Measurements from ENCODE around the gene CRYBG1. TPM values are rescaled to one million over a fixed set of nuclear protein-coding genes. Genes with fewer than 3 reads are reported as not detected.
A peak's percentile ranks its signal among the peaks of the same experiment; 100 is the strongest.
"Not testable (repeated sequence)": the region's sequence is repeated elsewhere in the genome, so short reads cannot be mapped to it uniquely, and the experiment has no call there.

Gene CRYBG1
- total RNA-seq, 5 donors from 2014 or later (not counting 1 experiment from before 2014, with no cell fraction given), result 26.4 to 50.1 (median 38.0) TPM

GRCh38 chr6:106512048-106512967, 151.8 kb downstream of the CRYBG1 start:
- POLR2A ChIA-PET, result interaction anchor here (0.6 to 2.5 kb wide), 14 partner anchors 10 to 969 kb away, joined by 3 to 20 read pairs (median 5); no protein-coding TSS in a partner anchor
- DNase-seq, result peak; percentile 53 to 89 (median 75)
- Histone ChIP-seq H3K9me3 (no peaks in the 10 kb centered on the region), H3K36me3 (ENCODE audit: control insufficient read depth in 2 of 2, extremely low read depth in 1 of 2, insufficient read depth in 1 of 2, low read length in 1 of 2) (no peaks in the 10 kb centered on the region), H3K4me1 (ENCODE audit: control insufficient read depth in 1 of 2, extremely low read depth in 1 of 2, insufficient read depth in 2 of 2, low read length in 2 of 2) (peaks cover 35 to 48% of the 10 kb centered on the region in 2 experiments), H3K27ac (ENCODE audit: low read length) (peak overlapping the region; percentile 95), H3K27me3 (replicated peaks in 1 of 2; ENCODE audit: control insufficient read depth in 2 of 2, extremely low read depth in 1 of 2, insufficient read depth in 2 of 2, low read length in 1 of 2) (peaks cover 0 to 4% of the 10 kb centered on the region in 2 experiments), H3K4me3 (ENCODE audit: control insufficient read depth in 1 of 2, extremely low read depth in 1 of 2, low read length in 1 of 2) (peak overlapping the region; percentile 82 to 91)
- H3K36me3 Mint-ChIP-seq, result no peaks in the 10 kb centered on the region
- peak overlapping the region; percentile 95 to 97 for H3K27ac Mint-ChIP-seq
- H3K9me3 Mint-ChIP-seq, result no peaks in the 10 kb centered on the region
- no peaks in the 10 kb centered on the region for H3K27me3 Mint-ChIP-seq
- CTCF ChIA-PET, result interaction anchor here (0.5 to 6.4 kb wide), 22 partner anchors 9 to 67 kb away, joined by 3 to 75 read pairs (median 7); no protein-coding TSS in a partner anchor
- H3K4me1 Mint-ChIP-seq, result peaks cover 55 to 60% (median 55%) of the 10 kb centered on the region in 3 donors
- ATAC-seq (replicated peaks in 1 of 4), result peak; percentile 75 to 82 (median 78)
- H3K4me3 Mint-ChIP-seq, result peak overlapping the region; percentile 94 to 97 (median 96)
- WGBS (ENCODE audit: insufficient coverage), result 0% methylated on average over 88 of the region's 90 CpGs

DNA sequence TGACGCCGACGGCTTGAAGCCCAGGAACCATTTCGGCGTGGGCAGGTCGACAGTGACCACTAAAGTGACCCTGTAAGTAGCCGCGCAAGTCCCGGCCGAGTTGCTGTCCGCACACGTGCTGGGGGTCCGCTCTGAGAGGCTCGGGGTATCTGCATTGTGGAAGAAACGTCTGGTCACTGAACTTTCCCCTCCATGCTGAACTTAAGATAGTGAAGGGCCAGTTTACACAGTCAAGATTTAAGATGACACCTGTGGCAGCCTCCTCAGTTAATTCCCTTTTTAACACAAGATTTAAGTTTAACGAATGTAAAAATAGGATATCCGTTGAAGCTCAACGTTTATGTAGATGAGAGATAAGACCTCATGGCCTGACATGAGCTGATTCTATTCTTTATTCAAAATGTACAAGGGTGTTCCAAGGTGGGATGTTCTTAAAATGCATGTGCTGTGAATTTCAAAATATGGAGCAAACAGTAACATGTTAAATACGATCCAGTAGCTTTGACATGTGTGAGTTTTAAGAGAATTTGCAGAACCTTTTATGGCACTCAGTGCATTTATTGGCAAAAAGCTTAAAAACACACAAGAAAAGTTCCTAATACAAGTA, 152.6 kb downstream of the CRYBG1 start:
- Histone ChIP-seq H3K4me1 (ENCODE audit: control insufficient read depth in 1 of 2, extremely low read depth in 1 of 2, insufficient read depth in 2 of 2, low read length in 2 of 2) (peaks cover 37 to 54% of the 10 kb centered on the region in 2 experiments), H3K36me3 (ENCODE audit: control insufficient read depth in 2 of 2, extremely low read depth in 1 of 2, insufficient read depth in 1 of 2, low read length in 1 of 2) (no peaks in the 10 kb centered on the region), H3K4me3 (ENCODE audit: control insufficient read depth in 1 of 2, extremely low read depth in 1 of 2, low read length in 1 of 2) (peak overlapping the region; percentile 82 to 91), H3K27ac (ENCODE audit: low read length) (peak overlapping the region; percentile 95), H3K9me3 (no peaks in the 10 kb centered on the region), H3K27me3 (replicated peaks in 1 of 2; ENCODE audit: control insufficient read depth in 2 of 2, extremely low read depth in 1 of 2, insufficient read depth in 2 of 2, low read length in 1 of 2) (peaks cover 0 to 4% of the 10 kb centered on the region in 2 experiments)
- H3K27me3 Mint-ChIP-seq, result no peaks in the 10 kb centered on the region
- 0% methylated on average over 15 of the region's 19 CpGs for WGBS (ENCODE audit: insufficient coverage)
- peak overlapping the region; percentile 95 to 97 for H3K27ac Mint-ChIP-seq
- ATAC-seq (replicated peaks in 1 of 4), result no peak
- ChIA-PET POLR2A (interaction anchor here (0.6 to 2.5 kb wide), 14 partner anchors 9 to 1030 kb away, joined by 3 to 20 read pairs (median 5); no protein-coding TSS in a partner anchor), CTCF (interaction anchor here (0.5 to 6.4 kb wide), 19 partner anchors 8 to 1209 kb away, joined by 3 to 75 read pairs (median 10); no protein-coding TSS in a partner anchor)
- no peaks in the 10 kb centered on the region for H3K9me3 Mint-ChIP-seq
- peaks cover 61 to 66% (median 61%) of the 10 kb centered on the region in 3 donors for H3K4me1 Mint-ChIP-seq
- peak overlapping the region; percentile 94 to 97 (median 96) for H3K4me3 Mint-ChIP-seq
- DNase-seq, result peak in 1 of 35 experiments; percentile 34
- H3K36me3 Mint-ChIP-seq, result no peaks in the 10 kb centered on the region

DNA sequence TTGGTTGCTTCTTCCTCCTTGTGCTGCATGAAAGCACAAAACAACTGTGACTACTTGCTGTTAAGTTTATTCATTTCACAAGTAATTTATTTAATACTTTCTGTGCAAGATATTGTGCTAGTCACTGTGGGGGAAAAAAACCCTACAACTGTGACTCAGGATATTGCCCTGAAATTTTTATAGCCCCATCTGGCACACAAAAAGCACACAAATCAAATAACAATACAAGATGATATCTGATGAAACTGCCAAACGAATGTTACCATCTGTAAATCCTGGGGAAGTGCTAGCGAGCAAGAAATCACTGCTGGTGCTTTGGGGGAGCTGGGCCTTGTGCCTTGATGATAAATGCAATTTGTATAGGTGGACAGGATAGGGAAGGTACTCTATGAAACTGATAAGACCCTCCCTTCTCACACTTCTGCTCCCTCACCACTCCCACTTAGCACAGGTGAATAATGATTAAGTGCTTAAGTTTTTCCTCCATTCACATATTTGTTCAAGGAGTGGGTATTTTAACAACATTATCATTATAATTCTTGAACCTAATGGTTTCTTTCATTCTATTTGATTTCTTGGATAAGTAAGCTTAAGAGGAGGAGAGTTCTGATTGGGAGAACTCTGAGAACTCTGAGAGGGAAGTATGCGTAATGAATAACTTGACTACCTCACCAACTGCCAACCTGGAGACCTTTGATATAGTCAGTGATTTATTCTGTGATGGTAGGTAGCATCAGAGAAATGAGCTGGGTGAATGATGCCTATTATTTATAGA, 153.5 kb downstream of the CRYBG1 start:
- DNase-seq, result peak in 1 of 35 experiments; percentile 36
- Mint-ChIP-seq H3K4me1 (peaks cover 69 to 75% (median 70%) of the 10 kb centered on the region in 3 donors), H3K27me3 (no peaks in the 10 kb centered on the region), H3K4me3 (peak overlapping the region; percentile 94 to 97 (median 96)), H3K36me3 (no peaks in the 10 kb centered on the region), H3K9me3 (no peaks in the 10 kb centered on the region), H3K27ac (peak overlapping the region; percentile 95 to 97)
- Histone ChIP-seq H3K4me3 (ENCODE audit: control insufficient read depth in 1 of 2, extremely low read depth in 1 of 2, low read length in 1 of 2) (peak overlapping the region in 1 of 2 donors; percentile 82), H3K27ac (ENCODE audit: low read length) (peak overlapping the region; percentile 95), H3K27me3 (replicated peaks in 1 of 2; ENCODE audit: control insufficient read depth in 2 of 2, extremely low read depth in 1 of 2, insufficient read depth in 2 of 2, low read length in 1 of 2) (peaks cover 0 to 4% of the 10 kb centered on the region in 2 experiments), H3K36me3 (ENCODE audit: control insufficient read depth in 2 of 2, extremely low read depth in 1 of 2, insufficient read depth in 1 of 2, low read length in 1 of 2) (no peaks in the 10 kb centered on the region), H3K9me3 (no peaks in the 10 kb centered on the region), H3K4me1 (ENCODE audit: control insufficient read depth in 1 of 2, extremely low read depth in 1 of 2, insufficient read depth in 2 of 2, low read length in 2 of 2) (peaks cover 46 to 61% of the 10 kb centered on the region in 2 experiments)
- WGBS (ENCODE audit: insufficient coverage), result no CpG with 5 or more reads among the region's 3 CpGs
- ATAC-seq (replicated peaks in 1 of 4), result no peak
- ChIA-PET CTCF (interaction anchor here (0.5 to 6.4 kb wide), 16 partner anchors 7 to 1208 kb away, joined by 3 to 75 read pairs (median 4); no protein-coding TSS in a partner anchor), POLR2A (interaction anchor here (0.6 to 2.5 kb wide), 11 partner anchors 8 to 702 kb away, joined by 3 to 20 read pairs (median 4); no protein-coding TSS in a partner anchor)

DNA sequence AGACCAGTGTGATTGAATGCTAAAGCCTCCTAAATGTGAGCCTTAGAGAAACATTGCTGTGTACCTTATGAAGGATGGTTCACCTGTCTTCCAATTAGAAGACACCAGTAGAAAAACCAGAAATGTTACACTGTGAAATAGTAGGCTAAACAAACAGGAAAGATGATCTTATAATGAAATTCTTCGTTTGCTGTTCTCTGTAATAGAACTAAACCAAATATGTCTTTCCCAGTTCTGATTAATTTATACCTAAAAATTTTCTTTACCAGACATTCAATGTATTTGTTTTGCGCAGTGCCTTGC, 154.0 kb downstream of the CRYBG1 start:
- POLR2A ChIA-PET, result interaction anchor here (0.6 to 1.2 kb wide), 4 partner anchors 8 to 16 kb away, joined by 3 to 7 read pairs (median 4); no protein-coding TSS in a partner anchor
- Mint-ChIP-seq H3K27me3 (no peaks in the 10 kb centered on the region), H3K27ac (peak overlapping the region; percentile 95 to 97), H3K4me1 (peaks cover 75 to 79% (median 75%) of the 10 kb centered on the region in 3 donors), H3K4me3 (peak overlapping the region; percentile 94 to 97 (median 96)), H3K9me3 (no peaks in the 10 kb centered on the region), H3K36me3 (no peaks in the 10 kb centered on the region)
- CTCF ChIA-PET, result interaction anchor here (0.6 to 6.4 kb wide), 7 partner anchors 7 to 69 kb away, joined by 3 to 75 read pairs (median 3); no protein-coding TSS in a partner anchor
- no peak for ATAC-seq (replicated peaks in 1 of 4)
- H3K4me3 ChIP-seq (ENCODE audit: control insufficient read depth in 1 of 2, extremely low read depth in 1 of 2, low read length in 1 of 2), result peak overlapping the region in 1 of 2 donors; percentile 82
- H3K27me3 ChIP-seq (replicated peaks in 1 of 2; ENCODE audit: control insufficient read depth in 2 of 2, extremely low read depth in 1 of 2, insufficient read depth in 2 of 2, low read length in 1 of 2), result peaks cover 0 to 4% of the 10 kb centered on the region in 2 experiments
- no peaks in the 10 kb centered on the region for H3K9me3 ChIP-seq
- DNase-seq, result no peak
- H3K4me1 ChIP-seq (ENCODE audit: control insufficient read depth in 1 of 2, extremely low read depth in 1 of 2, insufficient read depth in 2 of 2, low read length in 2 of 2), result peaks cover 51 to 66% of the 10 kb centered on the region in 2 experiments
- peak overlapping the region; percentile 95 for H3K27ac ChIP-seq (ENCODE audit: low read length)
- WGBS (ENCODE audit: insufficient coverage), result no CpG with 5 or more reads among the region's 2 CpGs
- H3K36me3 ChIP-seq (ENCODE audit: control insufficient read depth in 2 of 2, extremely low read depth in 1 of 2, insufficient read depth in 1 of 2, low read length in 1 of 2), result no peaks in the 10 kb centered on the region

- H3K4me1 ChIP-seq (ENCODE audit: control insufficient read depth in 1 of 2, extremely low read depth in 1 of 2, insufficient read depth in 2 of 2, low read length in 2 of 2), result peaks cover 57 to 66% of the 10 kb centered on the region in 2 experiments
- H3K27me3 Mint-ChIP-seq; H3K27me3 ChIP-seq (replicated peaks in 1 of 2; ENCODE audit: control insufficient read depth in 2 of 2, extremely low read depth in 1 of 2, insufficient read depth in 2 of 2, low read length in 1 of 2); H3K9me3 ChIP-seq; H3K36me3 ChIP-seq (ENCODE audit: control insufficient read depth in 2 of 2, extremely low read depth in 1 of 2, insufficient read depth in 1 of 2, low read length in 1 of 2); H3K9me3 Mint-ChIP-seq; H3K36me3 Mint-ChIP-seq; ATAC-seq (replicated peaks in 1 of 4); DNase-seq; H3K4me3 ChIP-seq (ENCODE audit: control insufficient read depth in 1 of 2, extremely low read depth in 1 of 2, low read length in 1 of 2): not testable (repeated sequence)
- peaks cover 77 to 78% (median 77%) of the 10 kb centered on the region in 3 donors for H3K4me1 Mint-ChIP-seq
- CTCF ChIA-PET, result interaction anchor here in 1 of 2 donors (1.5 to 1.9 kb wide), 2 partner anchors 37 to 51 kb away, joined by 5 to 10 read pairs; no protein-coding TSS in a partner anchor
- WGBS (ENCODE audit: insufficient coverage), result 93% methylated on average over 3 of the region's 3 CpGs
- peak overlapping the region; percentile 94 to 97 (median 96) for H3K4me3 Mint-ChIP-seq
- POLR2A ChIA-PET, result interaction anchor here (0.6 to 0.7 kb wide), 3 partner anchors 10 to 30 kb away, joined by 3 to 8 read pairs (median 4); no protein-coding TSS in a partner anchor
- H3K27ac Mint-ChIP-seq, result peak overlapping the region; percentile 95 to 97
- H3K27ac ChIP-seq (ENCODE audit: low read length), result peak overlapping the region; percentile 95
Observed at GRCh38 chr6:106515582-106515981, 155.1 kb downstream of the CRYBG1 start.
